Peyer's patch (tissue), 4 donors: ENCODE measurements around the gene MAPK13.

ENCODE experiments used
- POLR2A ChIP-seq, 2 donors: fragments of 450-650 bp; IDR thresholded peaks; one replicate each; pipeline ENCODE4 v1.5.1; 2017; ENCODE audit warnings: antibody characterized with exemption in 2 of 2, mild to moderate bottlenecking in 2 of 2, moderate library complexity in 2 of 2
- TF ChIP-seq, protein P1 (sequence below), 6 experiments: fragments of 450-650 bp in 4 of 6; fragments of 200-600 bp in 2 of 6; sonication (generic) in 1 of 6; IDR thresholded peaks; one replicate each; pipeline ENCODE4 v1.5.1; 2017 to 2019; ENCODE audit warnings: antibody characterized with exemption in 6 of 6, mild to moderate bottlenecking in 3 of 6, moderate library complexity in 1 of 6

DNA sequence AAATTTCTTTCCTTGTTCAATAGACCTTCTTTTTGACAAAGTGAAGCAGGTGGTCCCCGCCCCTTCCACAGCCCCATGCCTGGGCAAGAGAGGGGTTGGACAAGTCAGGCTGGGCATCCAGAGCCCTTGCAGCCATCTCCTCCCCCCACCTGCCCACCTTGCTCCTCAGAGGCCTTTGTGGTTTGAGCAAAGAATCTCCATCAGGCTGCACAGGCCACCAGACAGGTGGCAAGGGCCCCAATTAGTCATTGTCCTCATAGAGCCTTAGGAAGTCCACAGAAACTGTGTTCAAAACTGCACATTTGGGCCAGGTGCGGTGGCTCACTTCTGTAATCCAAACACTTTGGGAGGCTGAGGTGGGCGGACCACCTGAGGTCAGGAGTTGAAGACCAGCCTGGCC lies 1.5 kb upstream of the MAPK13 start:
- no peak for TF ChIP-seq POLR2A (IDR thresholded peaks at IDR 0.05)
- TF ChIP-seq, protein P1, sequence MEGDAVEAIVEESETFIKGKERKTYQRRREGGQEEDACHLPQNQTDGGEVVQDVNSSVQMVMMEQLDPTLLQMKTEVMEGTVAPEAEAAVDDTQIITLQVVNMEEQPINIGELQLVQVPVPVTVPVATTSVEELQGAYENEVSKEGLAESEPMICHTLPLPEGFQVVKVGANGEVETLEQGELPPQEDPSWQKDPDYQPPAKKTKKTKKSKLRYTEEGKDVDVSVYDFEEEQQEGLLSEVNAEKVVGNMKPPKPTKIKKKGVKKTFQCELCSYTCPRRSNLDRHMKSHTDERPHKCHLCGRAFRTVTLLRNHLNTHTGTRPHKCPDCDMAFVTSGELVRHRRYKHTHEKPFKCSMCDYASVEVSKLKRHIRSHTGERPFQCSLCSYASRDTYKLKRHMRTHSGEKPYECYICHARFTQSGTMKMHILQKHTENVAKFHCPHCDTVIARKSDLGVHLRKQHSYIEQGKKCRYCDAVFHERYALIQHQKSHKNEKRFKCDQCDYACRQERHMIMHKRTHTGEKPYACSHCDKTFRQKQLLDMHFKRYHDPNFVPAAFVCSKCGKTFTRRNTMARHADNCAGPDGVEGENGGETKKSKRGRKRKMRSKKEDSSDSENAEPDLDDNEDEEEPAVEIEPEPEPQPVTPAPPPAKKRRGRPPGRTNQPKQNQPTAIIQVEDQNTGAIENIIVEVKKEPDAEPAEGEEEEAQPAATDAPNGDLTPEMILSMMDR (IDR thresholded peaks at IDR 0.05), result no peak
